Adrenal gland (tissue), 5 donors: ENCODE measurements around the gene IL1R2.

Experiments used
- POLR2A ChIP-seq, 2 donors: fragments of 450-650 bp; IDR thresholded peaks; one replicate each; pipeline ENCODE4 v1.6.1; 2017; ENCODE audit warnings: antibody characterized with exemption in 2 of 2, mild to moderate bottlenecking in 2 of 2, moderate library complexity in 1 of 2
- TF ChIP-seq, protein P1 (sequence below), 6 experiments: fragments of 450-650 bp in 4 of 6; fragments of 200-600 bp in 2 of 6; sonication (generic) in 1 of 6; IDR thresholded peaks; 1 replicate in 5 of 6; 2 replicates in 1 of 6; pipeline versions ENCODE4 v1.5.1 to v1.8.0; 2016 to 2021; ENCODE audit warnings: antibody characterized with exemption in 6 of 6, mild to moderate bottlenecking in 2 of 6, moderate library complexity in 1 of 6
- donor health status: DM: no; HTN: no; CAD: no.

DNA sequence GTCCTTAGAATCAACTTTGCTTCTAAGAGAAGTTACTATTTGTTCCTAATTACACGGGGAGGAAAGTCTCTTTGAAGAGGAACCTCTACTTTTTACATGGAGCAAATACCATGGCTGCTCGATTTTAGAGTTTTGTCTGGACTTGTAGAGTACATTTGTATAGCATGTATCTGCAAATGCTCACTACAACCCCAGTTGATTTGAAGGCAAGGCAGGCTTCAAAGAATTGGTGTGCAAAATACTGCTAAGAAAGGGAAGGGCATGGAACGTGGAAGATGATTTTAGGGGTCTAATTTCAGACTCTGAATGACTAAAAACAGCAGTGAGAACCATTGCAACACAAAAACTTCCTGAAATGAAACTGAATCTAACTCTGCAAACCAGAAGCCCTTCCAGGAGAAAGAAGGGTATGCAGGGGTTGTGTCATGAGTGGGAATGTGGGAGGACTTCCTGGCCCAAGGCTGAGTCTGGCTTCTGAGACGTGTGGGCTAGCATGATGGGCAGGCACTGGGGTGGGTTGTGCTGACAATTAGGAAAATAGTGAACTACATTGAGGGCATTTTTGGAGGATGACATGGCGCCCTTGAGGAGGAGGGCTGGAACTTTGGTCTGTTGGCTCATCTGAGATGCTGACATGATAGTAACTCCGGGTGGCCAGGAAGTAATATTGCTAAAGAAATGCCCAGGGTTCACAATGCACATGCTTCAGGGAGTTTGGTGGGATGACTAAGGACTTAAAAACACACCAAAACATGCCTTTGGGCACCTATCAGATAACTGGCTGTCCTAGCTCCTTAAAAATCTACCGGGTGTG is 18.9 kb upstream of the IL1R2 start:
- TF ChIP-seq, protein P1, sequence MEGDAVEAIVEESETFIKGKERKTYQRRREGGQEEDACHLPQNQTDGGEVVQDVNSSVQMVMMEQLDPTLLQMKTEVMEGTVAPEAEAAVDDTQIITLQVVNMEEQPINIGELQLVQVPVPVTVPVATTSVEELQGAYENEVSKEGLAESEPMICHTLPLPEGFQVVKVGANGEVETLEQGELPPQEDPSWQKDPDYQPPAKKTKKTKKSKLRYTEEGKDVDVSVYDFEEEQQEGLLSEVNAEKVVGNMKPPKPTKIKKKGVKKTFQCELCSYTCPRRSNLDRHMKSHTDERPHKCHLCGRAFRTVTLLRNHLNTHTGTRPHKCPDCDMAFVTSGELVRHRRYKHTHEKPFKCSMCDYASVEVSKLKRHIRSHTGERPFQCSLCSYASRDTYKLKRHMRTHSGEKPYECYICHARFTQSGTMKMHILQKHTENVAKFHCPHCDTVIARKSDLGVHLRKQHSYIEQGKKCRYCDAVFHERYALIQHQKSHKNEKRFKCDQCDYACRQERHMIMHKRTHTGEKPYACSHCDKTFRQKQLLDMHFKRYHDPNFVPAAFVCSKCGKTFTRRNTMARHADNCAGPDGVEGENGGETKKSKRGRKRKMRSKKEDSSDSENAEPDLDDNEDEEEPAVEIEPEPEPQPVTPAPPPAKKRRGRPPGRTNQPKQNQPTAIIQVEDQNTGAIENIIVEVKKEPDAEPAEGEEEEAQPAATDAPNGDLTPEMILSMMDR (IDR thresholded peaks at IDR 0.05): no peak
- no peak for TF ChIP-seq POLR2A (IDR thresholded peaks at IDR 0.05)
